Activated CD8-positive, alpha-beta memory T cell treated with anti-CD3 and anti-CD28 coated beads, Interleukin-2, amount 50 U/mL, for 24 hours (primary cell): ENCODE measurements around the gene OARD1.
A peak's percentile ranks its signal among the peaks of the same experiment; 100 is the strongest.
"Not testable (repeated sequence)": the region's sequence is repeated elsewhere in the genome, so short reads cannot be mapped to it uniquely, and the experiment has no call there.

ENCODE experiments used
- DNase-seq: peaks from one replicate; pipeline ENCODE4 v3.0.0-alpha.2; 2020; ENCODE audit errors: extremely low read depth

The OARD1 gene, protein sequence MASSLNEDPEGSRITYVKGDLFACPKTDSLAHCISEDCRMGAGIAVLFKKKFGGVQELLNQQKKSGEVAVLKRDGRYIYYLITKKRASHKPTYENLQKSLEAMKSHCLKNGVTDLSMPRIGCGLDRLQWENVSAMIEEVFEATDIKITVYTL

DNA sequence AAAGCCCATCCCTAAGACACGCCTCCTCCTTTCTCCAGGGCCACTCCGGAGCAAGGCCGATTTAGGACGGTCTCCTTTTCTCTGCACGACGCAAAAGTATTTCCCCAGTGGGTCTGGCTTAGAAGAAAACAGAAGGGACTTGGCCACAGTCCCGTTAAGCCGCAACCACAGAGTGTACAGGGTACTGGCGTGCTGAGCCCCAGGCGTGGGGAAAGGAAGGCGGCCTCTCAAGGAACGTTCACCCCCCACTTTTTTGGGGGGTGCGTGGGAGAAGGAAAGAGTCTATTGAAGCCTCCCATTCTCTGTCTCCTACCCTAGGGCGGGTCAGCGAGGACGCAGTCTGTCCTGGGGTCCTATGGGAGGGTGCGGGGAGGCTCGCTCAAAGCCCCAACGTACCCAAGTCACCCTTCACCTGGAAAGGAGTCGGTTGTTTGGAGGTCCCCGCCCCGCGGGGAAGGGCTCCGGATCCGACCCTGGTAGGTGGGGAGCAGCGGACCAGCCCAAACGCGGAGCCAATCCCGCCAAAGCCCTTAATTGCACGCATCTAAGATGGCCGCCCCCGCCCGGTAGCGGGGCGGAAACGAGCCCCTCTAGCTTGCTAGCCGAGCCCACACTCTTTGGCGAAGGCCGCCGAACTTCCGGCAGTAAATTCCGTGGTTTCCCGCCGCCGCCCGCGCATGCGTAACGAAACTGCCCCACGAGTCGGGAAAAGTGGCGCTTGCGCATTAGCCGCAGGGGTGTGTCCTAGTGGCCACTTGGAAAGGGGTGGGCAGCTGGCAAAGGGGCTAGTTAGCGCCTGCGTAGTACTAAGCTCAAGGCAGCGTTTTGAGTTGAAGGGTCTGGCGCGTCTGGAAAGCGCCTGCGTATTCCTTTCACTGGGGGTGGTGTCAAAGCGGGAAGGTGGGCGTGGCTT lies at the start of gene OARD1:
Gene OARD1, minus strand, starts transcription at position 434 of the 913 bp plus-strand sequence. CDS start 722 bp downstream, outside the sequence.
- DNase-seq, result peak; percentile 100

DNA sequence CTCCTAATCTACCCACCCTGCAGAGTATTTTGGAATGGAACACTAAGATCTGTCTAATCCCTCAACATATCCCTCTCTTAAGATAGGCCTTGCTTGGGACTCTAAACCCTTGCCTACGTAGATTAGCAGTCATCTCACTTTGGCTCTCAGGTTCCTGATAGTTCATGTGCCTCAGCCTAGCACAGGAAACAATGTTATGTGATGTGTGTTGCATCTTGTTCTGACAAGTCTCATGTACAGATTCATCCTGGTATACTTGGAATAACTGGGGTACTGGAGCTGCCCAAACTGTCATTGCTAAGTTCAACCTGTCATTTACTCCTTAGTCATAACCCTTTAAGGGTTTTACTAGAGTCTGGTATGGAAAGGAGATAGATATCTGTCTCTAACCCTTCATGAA lies 47.9 kb upstream of the OARD1 start:
- no peak for DNase-seq

DNA sequence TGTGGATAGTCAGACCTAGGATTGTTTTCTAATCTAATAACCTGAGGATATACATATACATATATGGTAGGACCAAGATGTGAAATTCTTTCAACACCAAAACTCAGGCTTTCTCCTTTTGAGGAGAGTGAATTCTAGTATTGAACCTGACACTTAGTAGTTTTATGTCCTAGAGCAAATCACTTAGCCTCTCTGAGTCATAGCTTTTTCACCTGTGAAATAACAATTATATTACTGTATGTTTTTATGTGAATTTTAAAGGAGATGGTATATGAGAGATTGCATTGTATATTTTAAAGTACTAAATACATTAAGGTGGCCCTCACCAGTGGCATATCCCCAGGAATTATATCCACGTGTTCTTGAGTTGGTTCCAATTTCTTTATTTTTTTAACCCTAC lies 47.4 kb upstream of the OARD1 start:
- no peak for DNase-seq

DNA sequence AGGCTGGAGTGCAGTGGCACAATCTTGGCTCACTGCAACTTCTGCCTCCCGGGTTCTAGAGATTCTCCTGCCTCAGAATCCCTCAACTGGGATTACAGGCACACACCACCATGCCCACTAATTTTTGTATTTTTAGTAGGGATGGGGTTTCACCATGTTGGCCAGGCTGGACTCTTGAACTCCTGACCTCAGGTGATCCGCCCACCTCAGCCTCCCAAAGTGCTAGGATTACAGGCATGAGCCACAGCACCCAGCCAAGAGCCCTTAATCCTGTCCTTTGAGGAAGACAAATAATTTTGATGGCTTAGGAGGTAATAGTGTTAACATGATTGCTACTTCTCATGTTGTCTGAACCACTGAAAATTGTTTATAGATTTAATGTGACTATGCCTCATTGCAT lies 42.9 kb upstream of the OARD1 start:
- not testable (repeated sequence) for DNase-seq

DNA sequence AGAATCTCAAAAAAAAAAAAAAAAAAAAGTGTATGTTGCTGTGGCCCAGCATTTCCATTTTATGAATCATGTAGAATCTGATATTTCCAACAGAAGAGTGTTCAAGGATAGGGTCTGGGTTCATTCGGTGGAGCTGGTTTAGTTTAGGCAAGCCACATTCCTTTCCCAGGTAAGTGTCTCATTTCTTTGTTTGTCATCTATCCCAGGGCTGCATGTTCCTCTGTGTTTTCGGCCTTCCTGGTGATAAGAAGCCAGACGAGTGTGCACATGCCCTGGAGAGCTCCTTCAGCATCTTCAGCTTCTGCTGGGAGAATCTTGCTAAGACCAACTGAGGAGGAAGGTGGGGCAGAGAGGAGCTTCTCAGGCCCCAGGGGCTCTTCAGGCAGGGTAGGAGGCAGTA lies 38.9 kb upstream of the OARD1 start:
- no peak for DNase-seq

DNA sequence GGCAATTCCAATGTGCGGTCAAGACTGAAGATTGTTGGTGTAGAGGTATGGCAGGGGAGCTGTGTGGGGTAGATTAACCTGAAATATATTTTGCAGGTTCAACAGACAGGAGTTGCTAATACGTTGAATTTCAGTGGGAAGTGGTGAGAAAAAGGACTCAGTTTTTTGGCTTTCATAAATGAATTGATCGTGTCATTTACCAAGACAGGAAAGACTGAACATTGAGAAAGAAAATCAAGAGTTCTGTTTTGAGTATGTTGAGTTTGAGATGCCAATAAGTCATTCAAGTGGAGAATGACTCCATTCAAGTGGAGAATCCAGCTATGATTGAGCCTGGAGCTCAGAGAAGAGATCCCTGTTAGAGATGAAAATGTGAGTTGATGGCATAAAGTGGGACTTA lies 31.7 kb upstream of the OARD1 start:
- DNase-seq, result no peak

DNA sequence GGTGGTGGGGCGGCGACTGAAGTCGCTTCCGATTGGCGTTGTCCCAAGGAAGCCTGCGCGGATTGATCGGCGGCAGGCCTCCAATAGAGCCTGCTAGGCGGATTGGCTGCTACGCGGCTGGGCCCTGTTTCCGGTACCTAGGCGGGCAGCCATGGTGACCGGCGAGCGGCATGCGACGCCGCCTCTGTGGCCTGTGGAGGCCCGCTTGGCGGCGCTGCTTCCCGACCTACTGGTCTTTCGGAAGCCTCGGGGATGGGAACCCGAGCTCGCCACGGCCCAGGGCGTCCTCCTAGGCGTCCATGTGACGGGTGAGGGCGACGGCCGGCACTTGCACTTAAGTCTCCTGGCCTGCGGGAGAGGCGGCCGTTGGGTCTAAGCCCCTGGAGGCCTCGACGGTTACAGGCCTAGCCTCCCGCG lies 28.7 kb upstream of the OARD1 start:
- no peak for DNase-seq

DNA sequence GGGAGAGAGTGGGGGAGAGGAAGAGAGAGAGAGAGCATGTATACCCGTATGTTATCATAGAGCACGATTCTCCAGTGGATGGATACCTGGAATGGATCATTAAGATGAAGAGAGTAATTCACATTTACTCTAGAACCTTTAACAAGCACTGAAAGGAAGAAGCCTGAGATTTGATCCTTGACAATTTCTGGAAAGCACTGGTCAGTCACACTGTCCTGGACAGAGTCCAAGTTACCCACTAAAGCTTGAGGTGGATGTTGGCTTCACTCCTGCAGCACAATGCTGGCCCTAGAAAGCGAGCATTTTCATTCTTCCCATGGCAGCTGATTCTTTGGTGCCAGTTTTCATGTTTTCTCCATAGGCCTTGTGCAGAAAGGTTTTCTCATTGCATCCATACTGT lies 26.2 kb upstream of the OARD1 start:
- no peak for DNase-seq

DNA sequence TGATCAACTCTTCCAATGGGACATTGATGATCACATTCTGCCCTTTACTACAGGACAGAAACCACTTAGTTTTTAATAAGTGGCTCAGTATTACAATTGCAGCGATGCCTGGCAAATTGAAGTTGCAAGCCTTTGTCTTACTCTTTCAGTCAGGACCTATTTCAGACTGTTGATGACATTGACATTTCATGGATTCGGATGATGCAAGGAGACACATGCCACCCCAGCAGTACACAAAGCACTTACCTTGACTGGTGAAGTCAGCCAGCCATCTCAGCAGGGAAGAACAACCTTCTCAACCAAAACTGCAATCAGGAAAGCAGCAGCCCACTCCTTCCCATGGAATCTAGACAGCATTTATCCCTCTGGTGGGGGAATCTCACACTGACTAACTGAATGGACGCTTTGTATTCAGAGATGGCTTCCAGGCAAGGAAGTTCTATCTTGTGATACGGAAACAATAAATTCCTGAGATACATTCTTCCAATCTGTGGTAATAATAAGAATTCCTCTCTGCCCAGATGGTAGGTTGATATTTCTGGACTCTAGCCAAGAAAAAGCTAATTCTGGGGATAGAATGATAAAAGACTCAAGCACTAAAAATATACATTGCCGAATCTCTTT lies 25.4 kb upstream of the OARD1 start:
- no peak for DNase-seq

DNA sequence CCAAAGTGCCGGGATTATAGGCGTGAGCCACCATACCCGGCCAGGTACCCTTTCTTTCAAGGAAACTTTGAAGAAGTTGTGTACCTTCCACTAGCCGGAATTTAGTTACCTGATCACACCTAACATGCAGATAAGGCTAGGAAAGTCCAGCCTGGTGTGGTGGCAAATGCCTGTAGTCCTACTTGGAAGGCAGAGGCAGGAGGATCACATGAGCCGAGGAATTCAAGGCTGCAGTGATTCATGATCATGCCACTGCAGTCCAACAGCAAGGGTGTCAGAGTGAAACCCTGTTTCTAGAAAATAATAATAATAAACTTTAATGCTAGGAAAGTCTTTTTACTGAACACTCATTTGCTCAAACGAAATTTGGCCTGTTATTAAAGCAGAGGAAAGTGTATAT lies 21.6 kb upstream of the OARD1 start:
- no peak for DNase-seq

DNA sequence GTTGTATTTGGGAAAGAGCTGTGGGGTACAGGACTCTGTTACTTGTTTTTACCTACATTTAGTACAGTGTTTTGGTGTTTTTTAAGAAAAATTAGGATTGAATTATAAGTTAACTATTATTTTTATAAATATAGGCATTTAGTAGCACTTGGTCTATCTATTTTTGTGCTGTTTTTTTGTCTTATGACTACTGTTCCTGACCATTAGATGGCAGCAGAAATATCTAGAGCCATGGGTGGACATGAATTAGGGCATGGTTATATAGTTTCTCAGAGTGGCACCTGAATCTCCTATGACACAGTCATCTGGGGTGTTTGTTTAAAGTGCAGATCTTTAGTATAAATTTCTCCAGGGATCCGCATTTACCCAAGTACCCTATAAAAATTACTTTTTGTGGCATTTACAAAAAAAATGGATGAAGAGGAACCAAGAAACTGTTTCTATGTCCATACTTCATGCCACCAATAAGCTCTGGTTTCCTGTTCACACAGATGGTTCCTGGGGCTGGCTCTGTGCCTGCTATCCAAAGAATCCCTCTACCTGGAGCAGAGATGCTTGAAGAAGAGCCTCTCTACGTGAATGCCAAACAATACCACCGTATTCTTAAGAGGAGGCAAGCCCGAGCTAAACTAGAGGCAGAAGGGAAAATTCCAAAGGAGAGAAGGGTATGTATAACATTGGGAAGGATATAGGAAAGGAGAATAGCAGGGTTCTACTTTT lies 20.4 kb upstream of the OARD1 start:
- no peak for DNase-seq

DNA sequence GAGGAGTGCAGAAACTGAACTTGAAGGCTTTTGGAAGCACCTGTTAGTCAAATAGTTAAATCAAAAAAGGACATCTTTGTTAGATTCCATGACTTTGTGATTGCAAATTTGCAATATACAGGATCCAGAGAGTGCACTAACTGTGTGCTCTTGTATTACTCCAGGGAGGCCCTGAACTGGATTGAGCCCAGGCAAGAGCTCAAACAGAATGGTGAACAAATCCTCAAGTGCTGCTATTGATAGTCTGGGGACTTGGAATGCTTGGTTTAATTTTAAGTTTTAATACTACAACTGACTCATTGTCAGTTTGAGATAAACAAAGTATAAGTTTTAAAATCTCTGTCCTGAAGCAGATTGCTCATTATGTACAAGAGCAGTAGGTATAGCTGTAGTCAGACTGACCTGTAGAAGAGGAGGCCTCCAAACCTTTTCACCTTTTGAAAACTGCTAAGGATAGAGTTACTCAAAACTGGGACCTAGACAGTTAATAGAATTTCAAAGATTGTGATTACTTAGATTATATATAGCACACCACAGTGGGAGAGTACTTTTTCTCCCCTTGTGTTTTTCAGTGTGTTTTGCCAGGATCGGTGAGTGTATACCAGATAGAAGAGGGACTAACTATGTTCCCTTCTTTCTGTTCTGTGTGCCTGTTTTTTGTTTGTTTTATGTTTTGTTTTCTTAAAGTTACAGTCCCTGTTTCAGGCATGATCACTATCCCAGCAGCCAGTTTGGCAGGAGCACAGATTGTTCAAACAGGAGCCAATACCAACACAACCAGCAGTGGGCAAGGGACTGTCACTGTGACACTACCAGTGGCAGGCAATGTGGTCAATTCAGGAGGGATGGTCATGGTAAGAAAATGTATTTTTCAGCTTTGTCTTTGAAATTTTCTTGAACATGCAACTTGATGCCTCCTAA lies 18.9 kb upstream of the OARD1 start:
- no peak for DNase-seq

DNA sequence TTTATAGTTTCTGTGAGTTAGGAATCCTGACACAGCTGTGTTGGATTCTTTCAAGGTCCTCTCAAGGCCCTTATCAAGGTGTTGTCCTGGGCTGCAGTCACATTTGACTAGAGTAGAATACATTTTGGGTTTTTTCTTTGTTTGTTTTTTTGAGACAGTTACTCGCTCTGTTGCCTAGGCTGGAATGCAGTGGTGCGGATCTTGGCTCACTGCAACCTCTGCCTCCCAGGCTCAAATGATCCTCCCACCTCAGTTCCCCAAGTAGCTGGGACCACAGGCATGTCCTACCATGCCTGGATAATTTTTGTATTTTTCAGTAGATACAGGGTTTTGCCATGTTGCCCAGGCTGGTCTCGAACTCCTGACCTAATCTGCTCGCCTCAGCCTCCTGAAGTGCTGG lies 16.3 kb upstream of the OARD1 start:
- no peak for DNase-seq

DNA sequence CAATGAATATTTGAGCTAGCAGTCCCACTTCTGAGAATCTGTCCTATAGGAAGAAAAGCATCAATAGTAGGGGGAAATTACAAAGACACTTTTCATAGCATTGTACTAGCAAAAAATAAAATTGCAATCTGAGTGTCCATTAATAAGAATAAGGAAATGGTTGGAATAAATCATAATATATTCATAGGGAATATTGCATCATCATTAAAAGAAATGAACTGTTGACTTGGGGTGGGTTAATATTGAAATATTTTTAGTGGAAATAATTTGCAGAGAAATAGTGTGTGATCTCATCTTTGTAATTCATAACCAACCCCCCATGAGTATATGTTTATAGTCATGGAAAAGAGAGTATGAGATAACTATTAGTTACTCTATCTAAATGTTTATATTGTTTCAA lies 13.0 kb upstream of the OARD1 start:
- no peak for DNase-seq

DNA sequence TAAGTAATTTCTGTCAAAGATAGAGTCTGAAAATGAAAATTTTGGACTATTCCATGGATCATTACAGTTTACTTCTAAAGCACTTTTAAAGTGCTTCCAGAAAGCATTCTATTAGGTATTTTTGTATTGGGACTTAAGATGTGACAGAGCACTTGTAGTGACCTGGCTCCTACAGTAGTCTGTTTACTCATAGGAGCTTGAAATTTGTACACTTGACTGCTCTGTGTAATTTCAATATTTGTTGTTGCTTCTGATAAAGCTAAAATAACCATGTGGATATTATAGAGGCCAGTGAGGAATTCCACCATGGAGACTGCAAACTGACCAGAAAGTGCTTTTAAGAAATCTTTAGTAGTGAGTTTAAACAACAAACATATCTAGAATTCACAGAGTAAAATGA lies 10.9 kb upstream of the OARD1 start:
- DNase-seq, result no peak

DNA sequence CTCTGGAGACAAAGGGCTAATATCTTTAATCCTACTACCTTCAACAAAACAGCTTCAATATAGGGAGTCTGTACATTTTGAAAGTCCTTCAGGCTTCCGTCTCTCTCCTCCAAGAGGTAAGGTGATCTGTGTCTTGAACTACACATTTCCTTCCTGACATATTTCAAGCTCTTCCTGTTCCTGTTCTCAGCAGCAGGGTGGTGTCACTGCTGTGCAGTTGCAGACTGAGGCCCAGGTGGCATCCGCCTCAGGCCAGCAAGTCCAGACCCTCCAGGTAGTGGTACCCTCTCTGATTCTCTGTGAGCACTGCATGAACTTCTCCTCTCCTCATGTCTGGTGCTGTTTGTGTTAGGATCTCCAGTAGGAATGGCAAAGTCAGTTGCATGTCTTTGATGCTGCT lies 8.5 kb upstream of the OARD1 start:
- no peak for DNase-seq

DNA sequence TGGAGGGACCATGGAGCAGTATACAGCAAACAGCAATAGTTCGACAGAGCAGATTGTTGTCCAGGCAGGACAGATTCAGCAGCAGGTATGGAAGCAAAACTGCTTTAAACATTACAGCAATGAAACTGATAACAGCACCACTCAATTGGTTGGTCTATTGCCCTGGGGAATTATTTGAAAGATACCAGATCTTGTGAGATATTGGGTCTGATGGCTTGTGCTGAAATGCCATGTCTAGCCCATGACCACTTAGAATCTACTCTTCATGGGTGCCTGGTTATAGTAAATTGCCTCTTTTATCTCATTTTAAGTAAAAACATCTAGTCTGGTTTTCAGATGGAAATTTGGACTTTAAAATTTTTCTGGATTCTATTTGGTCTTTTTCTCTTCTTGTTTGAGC lies 6.9 kb upstream of the OARD1 start:
- no peak for DNase-seq

DNA sequence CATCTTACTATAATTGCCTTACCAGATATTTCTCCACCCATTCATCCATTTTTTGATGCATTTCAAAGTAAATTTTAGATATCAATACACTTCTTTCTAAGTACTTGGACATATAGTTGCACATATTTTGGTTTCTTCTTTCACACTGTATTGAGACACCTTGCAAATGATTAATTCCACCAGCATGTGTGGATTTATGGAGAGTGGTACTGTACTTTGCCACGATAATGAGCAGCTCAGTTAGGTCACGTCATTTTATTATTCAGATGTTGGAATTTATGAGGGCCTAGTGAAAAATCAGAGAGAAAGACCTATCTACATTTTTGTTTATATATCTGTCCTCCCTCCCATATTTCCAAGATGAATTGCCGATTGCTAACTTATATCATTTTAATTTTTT lies 5.9 kb upstream of the OARD1 start:
- no peak for DNase-seq

DNA sequence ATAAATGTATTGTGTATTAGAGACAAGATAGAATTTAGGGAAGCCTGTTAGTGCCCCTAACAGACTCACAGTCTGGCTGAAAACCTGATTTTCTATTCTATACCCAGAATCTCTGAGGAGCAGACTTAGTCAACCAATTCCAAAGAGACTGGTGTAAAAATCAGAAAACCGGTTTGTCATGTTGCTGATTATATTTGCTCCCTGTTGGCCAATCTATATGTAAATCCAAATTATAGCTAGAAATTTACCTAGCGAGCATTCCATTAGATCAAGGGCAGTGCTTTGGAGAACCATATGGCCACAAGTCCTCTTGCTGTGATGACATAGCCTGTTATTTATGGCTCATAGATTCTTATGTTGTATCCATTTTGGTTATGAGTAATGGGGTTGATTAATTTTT lies 5.4 kb upstream of the OARD1 start:
- DNase-seq, result no peak

DNA sequence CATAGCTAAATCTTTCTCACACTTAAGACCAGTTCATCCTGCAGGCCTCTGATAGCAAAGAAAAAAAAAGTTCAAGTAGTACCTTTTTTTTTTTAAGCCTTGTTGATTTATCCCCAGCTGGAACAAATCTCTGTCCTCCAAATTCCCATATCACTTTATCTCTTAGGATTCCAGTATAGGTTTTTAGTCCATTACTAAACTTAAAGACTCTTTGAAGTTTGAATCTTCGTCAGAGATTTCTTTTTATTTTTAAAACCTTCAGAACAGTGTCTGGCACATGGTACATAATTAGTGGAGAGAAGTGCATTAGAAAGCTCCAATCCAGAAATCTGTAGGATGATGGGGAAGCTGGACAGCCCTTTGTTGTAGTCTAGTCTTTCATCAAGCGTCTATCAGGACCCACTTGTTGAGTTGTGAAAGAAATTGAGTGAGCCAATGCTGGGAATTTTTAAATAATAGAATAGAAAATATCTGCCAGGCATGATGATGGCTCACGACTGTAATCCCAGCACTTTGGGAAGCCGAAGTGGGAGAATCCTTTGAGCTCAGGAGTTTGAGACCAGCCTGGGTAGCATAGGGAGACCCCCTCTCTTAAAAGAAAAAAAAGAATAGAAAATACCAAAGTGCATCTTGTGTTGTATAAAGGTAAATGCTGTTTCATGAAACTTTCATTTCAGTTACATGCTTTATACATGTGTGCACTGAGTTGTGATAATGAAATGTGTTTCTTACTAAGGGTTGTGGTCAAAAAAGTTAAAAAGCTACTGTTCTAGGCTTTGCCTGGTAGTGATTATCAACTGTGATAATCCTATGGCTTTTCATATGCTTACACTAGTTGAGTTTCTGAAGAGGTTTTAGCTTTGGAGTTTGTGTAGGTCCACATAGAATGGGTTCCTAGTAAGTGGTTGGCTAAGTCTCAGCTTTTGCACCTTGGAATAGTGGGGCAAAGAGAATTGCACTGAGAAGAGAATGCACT lies 3.8 kb upstream of the OARD1 start:
- no peak for DNase-seq
